ENCODE results near the gene MTCL3.

Gene MTCL3

GRCh38 chr6:127516662-127517273, 2.4 kb downstream of the MTCL3 start:
- ChIA-PET POLR2A (interaction anchor here (1.0 to 2.8 kb wide), 4 partner anchors 33 to 250 kb away, joined by 3 to 16 read pairs (median 6); partner anchors contain the start of gene RNF146), CTCF (interaction anchor here (0.8 to 2.5 kb wide), 12 partner anchors 12 to 98 kb away, joined by 3 to 17 read pairs (median 4); no protein-coding TSS in a partner anchor)

GRCh38 chr6:127515794-127516661, 3.1 kb downstream of the MTCL3 start:
- ChIA-PET CTCF (interaction anchor here (0.6 to 2.5 kb wide), 20 partner anchors 13 to 1611 kb away, joined by 3 to 17 read pairs (median 3); no protein-coding TSS in a partner anchor), POLR2A (interaction anchor here (0.7 to 2.8 kb wide), 5 partner anchors 28 to 249 kb away, joined by 3 to 16 read pairs (median 10); partner anchors contain the start of gene RNF146)

GRCh38 chr6:127515234-127515793, 3.8 kb downstream of the MTCL3 start:
- CTCF ChIA-PET: interaction anchor here (0.6 to 2.5 kb wide), 14 partner anchors 13 to 1610 kb away, joined by 3 to 17 read pairs (median 3); no protein-coding TSS in a partner anchor

GRCh38 chr6:127514773-127515227, 4.3 kb downstream of the MTCL3 start:
- CTCF ChIA-PET: interaction anchor here (0.7 to 2.5 kb wide), 6 partner anchors 14 to 52 kb away, joined by 3 to 17 read pairs (median 3); no protein-coding TSS in a partner anchor
- POLR2A ChIA-PET: interaction anchor here (2.1 to 2.8 kb wide), 2 partner anchors 31 to 248 kb away, joined by 10 to 16 read pairs; partner anchors contain the start of gene RNF146

More at GRCh38 chr6:127515234-127515793, 3.8 kb downstream of the MTCL3 start:
- POLR2A ChIA-PET: interaction anchor here (0.7 to 2.8 kb wide), 4 partner anchors 27 to 249 kb away, joined by 3 to 16 read pairs (median 10); partner anchors contain the start of gene RNF146

- ChIA-PET POLR2A (no interaction called here), CTCF (interaction anchor here (0.7 to 1.3 kb wide), 2 partner anchors 25 to 52 kb away, joined by 3 read pairs; no protein-coding TSS in a partner anchor)
Measured at GRCh38 chr6:127514179-127514772, 4.9 kb downstream of the MTCL3 start.

GRCh38 chr6:127513425-127513824, 5.7 kb downstream of the MTCL3 start:
- POLR2A ChIA-PET: no interaction called here

GRCh38 chr6:127510876-127511275, 8.3 kb downstream of the MTCL3 start:
- ChIA-PET CTCF (no interaction called here), POLR2A (no interaction called here)

More at GRCh38 chr6:127513425-127513824, 5.7 kb downstream of the MTCL3 start:
- CTCF ChIA-PET: no interaction called here

GRCh38 chr6:127506894-127507293, 12.2 kb downstream of the MTCL3 start:
- ChIA-PET POLR2A (no interaction called here), CTCF (interaction anchor here (1.3 kb wide), 1 partner anchor 22 kb away, joined by 3 read pairs; no protein-coding TSS in a partner anchor)

- ChIA-PET CTCF (interaction anchor here (2.4 kb wide), 1 partner anchor 13 kb away, joined by 10 read pairs; no protein-coding TSS in a partner anchor), POLR2A (no interaction called here)
Measured at GRCh38 chr6:127503022-127503421, 16.1 kb downstream of the MTCL3 start.

GRCh38 chr6:127497410-127497809, 21.7 kb downstream of the MTCL3 start:
- ChIA-PET CTCF (no interaction called here), POLR2A (no interaction called here)

GRCh38 chr6:127496471-127496870, 22.7 kb downstream of the MTCL3 start:
- ChIA-PET CTCF (no interaction called here), POLR2A (no interaction called here)

GRCh38 chr6:127494240-127494767, 24.8 kb downstream of the MTCL3 start:
- CTCF ChIA-PET: no interaction called here
- POLR2A ChIA-PET: no interaction called here

GRCh38 chr6:127489248-127489647, 29.9 kb downstream of the MTCL3 start:
- ChIA-PET POLR2A (no interaction called here), CTCF (interaction anchor here (0.6 to 0.9 kb wide), 2 partner anchors 18 to 50 kb away, joined by 3 read pairs; no protein-coding TSS in a partner anchor)

GRCh38 chr6:127486934-127487333, 32.2 kb downstream of the MTCL3 start:
- ChIA-PET CTCF (no interaction called here), POLR2A (no interaction called here)

GRCh38 chr6:127484212-127484863, 34.8 kb downstream of the MTCL3 start:
- ChIA-PET CTCF (interaction anchor here (2.2 kb wide), 1 partner anchor 32 kb away, joined by 17 read pairs; no protein-coding TSS in a partner anchor), POLR2A (interaction anchor here (1.3 to 2.3 kb wide), 2 partner anchors 32 to 34 kb away, joined by 3 to 16 read pairs; partner anchors contain the start of gene MTCL3)

GRCh38 chr6:127483399-127484055, 35.6 kb downstream of the MTCL3 start:
- ChIA-PET POLR2A (interaction anchor here (1.3 to 2.3 kb wide), 2 partner anchors 32 to 35 kb away, joined by 3 to 16 read pairs; partner anchors contain the start of gene MTCL3), CTCF (interaction anchor here (0.6 to 2.2 kb wide), 2 partner anchors 32 to 55 kb away, joined by 3 to 17 read pairs; no protein-coding TSS in a partner anchor)

GRCh38 chr6:127482325-127482724, 36.8 kb downstream of the MTCL3 start:
- ChIA-PET POLR2A (no interaction called here), CTCF (no interaction called here)

- ChIA-PET POLR2A (no interaction called here), CTCF (no interaction called here)
Measured at GRCh38 chr6:127481628-127482027, 37.5 kb downstream of the MTCL3 start.
